LHCN-M2 (cell line): ENCODE measurements around the gene PARVA. TPM values are rescaled to one million over a fixed set of nuclear protein-coding genes. Genes with fewer than 3 reads are reported as not detected.
A peak's percentile ranks its signal among the peaks of the same experiment; 100 is the strongest.

Source experiments
- DNase-seq: peaks from one replicate; pipeline ENCODE4 v3.0.0-alpha.2; 2012; ENCODE audit warnings: low read depth
- total RNA-seq: library from RNA; depleted of rRNA; stranded (reverse); fragments of >200 nt; gene quantifications from 2 replicates; pipeline ENCODE4 v1.2.3, GENCODE V29; 2014

Gene PARVA
- total RNA-seq, 1 experiment from 2014 or later = 55.7 TPM

DNA sequence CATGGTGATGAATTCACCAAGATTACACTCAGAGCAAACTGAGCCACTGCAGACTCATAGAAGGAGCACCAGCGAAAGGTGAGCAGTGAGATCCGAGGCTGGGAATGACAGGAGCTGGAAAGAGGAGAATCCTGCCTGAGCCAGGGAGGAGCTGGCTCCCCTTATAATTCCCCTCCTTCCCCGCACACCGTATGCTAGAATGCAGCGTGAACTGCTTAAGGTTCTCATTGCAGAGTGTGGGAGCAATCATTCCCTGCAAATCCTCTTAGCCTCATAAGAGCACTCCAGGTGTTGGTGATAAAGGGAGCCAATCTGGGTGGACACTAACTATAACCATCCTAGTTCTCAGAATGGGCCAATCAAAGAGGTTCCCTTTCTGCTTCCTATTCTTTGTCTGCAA, 169.3 kb downstream of the PARVA start:
- DNase-seq = no peak

GRCh38 chr11:12547953-12548650, 170.7 kb downstream of the PARVA start:
- DNase-seq = no peak

DNA sequence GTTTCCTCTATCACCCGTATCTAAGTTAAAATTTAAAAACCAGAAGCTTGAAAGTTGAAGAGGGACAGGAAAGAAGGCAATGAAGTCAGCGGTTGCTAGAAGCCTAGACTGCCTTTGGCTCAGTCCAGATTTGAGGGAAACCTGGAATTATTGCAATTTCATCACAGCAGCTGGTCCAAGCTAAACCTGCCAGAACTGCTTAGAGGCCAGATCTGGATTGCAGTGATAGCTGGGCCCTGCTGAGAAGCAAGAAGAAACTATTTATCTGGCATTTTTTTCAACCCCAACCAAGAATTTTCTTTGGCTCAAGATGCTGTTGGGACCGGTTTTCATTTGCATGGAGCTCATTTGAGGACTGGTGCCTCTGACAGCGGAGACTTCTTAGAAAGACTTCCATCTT, 175.3 kb downstream of the PARVA start:
- DNase-seq = peak; percentile 31

GRCh38 chr11:12554122-12554521, 176.8 kb downstream of the PARVA start:
- no peak for DNase-seq

- DNase-seq = peak; percentile 34
Observed at GRCh38 chr11:12556155-12556554, 178.8 kb downstream of the PARVA start.

GRCh38 chr11:12556788-12557384, 179.5 kb downstream of the PARVA start:
- DNase-seq = peak; percentile 92

DNA sequence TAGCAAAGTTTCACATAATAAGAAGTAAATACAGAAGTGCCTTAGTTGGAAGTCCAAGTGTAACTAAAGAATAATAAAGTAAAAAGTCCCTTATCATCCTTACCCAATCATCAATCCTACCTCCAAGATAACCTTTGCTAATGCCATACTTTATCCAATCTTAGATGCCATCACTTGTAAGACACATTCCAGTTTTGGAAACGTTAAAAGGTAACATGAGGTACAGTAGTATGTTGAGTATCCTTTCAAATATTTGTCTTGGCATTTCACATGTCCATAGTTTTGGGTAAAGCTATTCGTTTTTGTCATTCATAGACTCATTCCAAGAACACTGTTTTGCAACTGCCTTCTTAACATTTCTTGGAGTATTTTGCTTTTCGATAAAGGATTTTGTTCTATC, 181.6 kb downstream of the PARVA start:
- no peak for DNase-seq

DNA sequence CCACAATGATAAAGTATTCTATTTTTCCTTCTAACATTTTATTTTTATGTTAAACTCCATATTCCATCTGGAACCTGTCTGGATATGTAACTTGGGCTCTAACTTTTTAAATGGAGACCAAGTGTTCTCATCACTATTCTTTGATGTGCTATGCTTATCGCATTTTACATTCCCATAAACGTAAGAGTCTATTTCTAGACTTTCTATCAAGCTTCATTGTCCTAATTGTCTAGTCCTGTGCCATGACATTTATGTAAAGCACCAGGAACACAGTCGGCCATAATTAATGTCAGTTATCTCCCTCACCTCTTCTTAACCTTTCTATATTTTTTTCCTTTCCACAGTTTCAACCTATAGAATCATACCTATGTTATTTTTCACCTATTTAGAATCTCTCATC, 183.0 kb downstream of the PARVA start:
- no peak for DNase-seq

GRCh38 chr11:12560861-12561260, 183.5 kb downstream of the PARVA start:
- DNase-seq = no peak

- DNase-seq = no peak
Observed at GRCh38 chr11:12564012-12564411, 186.6 kb downstream of the PARVA start.

GRCh38 chr11:12565406-12565805, 188.0 kb downstream of the PARVA start:
- DNase-seq = no peak

- DNase-seq = no peak
Observed at GRCh38 chr11:12567746-12568460, 190.5 kb downstream of the PARVA start.

GRCh38 chr11:12569499-12570425, 192.4 kb downstream of the PARVA start:
- no peak for DNase-seq

- DNase-seq = no peak
Observed at GRCh38 chr11:12573707-12574485, 196.5 kb downstream of the PARVA start.

DNA sequence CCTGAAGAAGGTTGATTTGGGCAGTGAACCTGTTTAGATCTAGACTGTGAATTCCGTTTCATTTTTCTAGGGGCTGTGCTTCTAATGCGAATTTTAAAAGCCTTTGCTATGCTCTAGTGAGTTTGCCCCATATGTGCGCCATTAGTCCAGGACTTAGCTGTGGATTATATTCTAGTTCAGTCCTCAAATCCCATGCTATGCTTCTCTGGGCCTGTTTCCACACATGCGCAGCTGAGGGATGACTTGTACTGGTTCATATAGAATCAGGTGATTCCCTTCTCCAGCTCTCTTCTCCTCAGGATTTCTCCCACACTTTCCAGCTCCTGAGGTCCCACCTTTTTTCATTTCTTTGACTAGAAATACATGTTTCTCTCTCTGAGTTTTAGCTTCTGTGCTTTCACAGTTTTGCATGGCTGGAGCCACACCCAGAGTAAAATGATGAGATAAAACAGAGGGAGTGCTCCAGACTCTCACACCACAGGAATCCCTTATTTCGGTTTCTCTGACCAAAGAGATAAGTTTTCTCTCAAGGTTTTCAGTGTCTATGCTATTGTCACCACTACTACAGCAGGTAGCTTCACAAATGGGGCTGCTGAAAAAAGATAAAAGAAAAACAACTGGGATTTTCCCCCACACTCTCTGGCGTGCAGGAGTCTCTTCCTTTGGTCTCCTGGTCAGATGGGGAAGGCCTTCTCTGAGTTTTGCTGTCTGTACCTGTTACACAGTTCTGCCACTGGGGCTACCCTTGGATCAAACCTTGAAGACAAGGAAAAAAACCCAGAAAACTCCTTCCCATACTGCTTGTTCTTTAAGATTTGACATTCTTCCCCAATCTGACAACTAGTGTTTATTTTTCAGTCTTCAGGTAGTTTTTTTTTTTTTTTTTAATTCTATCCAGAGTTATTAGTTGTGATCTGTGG, 200.6 kb downstream of the PARVA start:
- no peak for DNase-seq

DNA sequence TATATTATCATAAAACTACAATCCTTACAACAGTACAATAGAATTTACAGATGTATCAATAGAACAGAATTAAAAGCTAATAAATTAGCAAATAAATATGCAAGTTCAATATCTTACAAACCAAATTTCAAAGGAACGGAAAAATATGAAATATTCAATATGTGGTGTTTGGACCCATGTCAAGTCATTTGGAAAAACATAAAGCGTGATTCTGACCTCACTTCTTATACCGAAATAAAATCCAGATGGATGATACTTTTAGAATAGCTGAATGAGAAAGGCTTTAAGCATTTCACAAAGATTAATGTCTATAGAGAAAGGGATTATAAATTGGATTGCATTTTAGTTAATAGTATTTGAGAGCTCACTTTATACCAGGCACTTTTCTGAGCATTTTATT, 204.0 kb downstream of the PARVA start:
- no peak for DNase-seq

DNA sequence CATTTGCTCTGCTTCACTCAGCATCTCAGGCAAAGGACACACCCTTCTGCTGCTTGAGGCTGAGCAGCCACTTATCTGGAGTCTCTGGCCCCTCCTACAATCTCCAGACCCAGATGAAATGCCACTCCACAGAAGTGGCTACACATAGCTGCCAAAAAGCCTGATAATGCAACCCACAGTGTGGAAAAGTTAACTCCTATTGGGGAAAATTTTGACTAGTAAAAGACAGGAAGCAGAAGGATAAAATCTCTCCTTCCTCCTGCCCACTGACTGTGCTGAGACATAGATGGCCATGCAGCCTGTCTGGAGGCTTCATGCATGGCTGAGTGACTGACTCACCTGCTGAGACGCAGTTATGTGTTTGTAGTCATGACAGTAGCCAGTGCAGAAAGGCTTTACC, 204.6 kb downstream of the PARVA start:
- DNase-seq = peak; percentile 62
